Gastroesophageal sphincter (tissue), 4 donors: ENCODE data around the gene CD40. TPM values are rescaled to one million over a fixed set of nuclear protein-coding genes. Genes with fewer than 3 reads are reported as not detected.

Source experiments
- total RNA-seq, 4 donors: library from RNA; depleted of rRNA; stranded (reverse); fragments of >200 nt; gene quantifications; one replicate each; pipeline ENCODE4 v1.1.0, GENCODE V29; 2016

Gene CD40
- total RNA-seq, 4 donors from 2014 or later, result 13.7 to 16.6 (median 13.9) TPM

Other genes starting within 250 kb of the CD40 start
- 10 to 100 TPM in 1 of 4 donors, 1 to 10 TPM in 3; 6.6 to 11.9 (median 9.1) TPM for gene ZSWIM1, start 237.1 kb upstream of the CD40 start, total RNA-seq
- 1 to 10 TPM in 3 of 4 donors, not detected in 1; 4.2 to 7.9 (median 5.1) TPM for gene SPATA25, start 230.7 kb upstream of the CD40 start, total RNA-seq
- 10 to 100 TPM in 3 of 4 donors, 1 to 10 TPM in 1; 2.2 to 26.4 (median 17.0) TPM for gene NEURL2, start 227.1 kb upstream of the CD40 start, total RNA-seq
- 10 to 100 TPM; 36.4 to 73.0 (median 56.6) TPM for gene CTSA, start 227.0 kb upstream of the CD40 start, total RNA-seq
- 100 to 1,000 TPM in 3 of 4 donors, 10 to 100 TPM in 1; 45.6 to 456 (median 177) TPM for gene PLTP, start 206.2 kb upstream of the CD40 start, total RNA-seq
- 10 to 100 TPM; 21.5 to 45.3 (median 39.2) TPM for gene PCIF1, start 183.6 kb upstream of the CD40 start, total RNA-seq
- 10 to 100 TPM in 3 of 4 donors, 1 to 10 TPM in 1; 7.5 to 17.9 (median 16.5) TPM for gene ZNF335, start 146.1 kb upstream of the CD40 start, total RNA-seq
- gene MMP9, start 109.4 kb upstream of the CD40 start, total RNA-seq, result 1 to 10 TPM in 2 of 4 donors, under 1 TPM in 1, not detected in 1; 0.15 to 3.9 (median 1.2) TPM
- not detected for gene SLC12A5, start 89.1 kb upstream of the CD40 start, total RNA-seq
- gene NCOA5, start 28.4 kb upstream of the CD40 start, total RNA-seq, result 10 to 100 TPM; 26.3 to 39.8 (median 30.8) TPM
- gene CDH22, start 190.2 kb downstream of the CD40 start, total RNA-seq, result under 1 TPM in 1 of 4 donors, not detected in 3; 0.15 TPM